RPMI8226 (cell line): ENCODE data around the gene ADGRL2.
A peak's percentile ranks its signal among the peaks of the same experiment; 100 is the strongest.

Experiments
- DNase-seq: peaks from one replicate; pipeline ENCODE4 v3.0.0-alpha.2; 2015

ADGRL2 gene

GRCh38 chr1:81800695-81801650, at the start of gene ADGRL2:
ADGRL2 (plus strand) TSS chr1:81800934; CDS start chr1:81836985, 36,051 bp downstream.
- DNase-seq: peak; percentile 7

- DNase-seq: no peak
Observed at GRCh38 chr1:81752840-81753239, 47.9 kb upstream of the ADGRL2 start.

GRCh38 chr1:81754424-81754823, 46.3 kb upstream of the ADGRL2 start:
- DNase-seq: no peak

GRCh38 chr1:81756872-81757271, 43.9 kb upstream of the ADGRL2 start:
- DNase-seq: no peak

GRCh38 chr1:81757398-81758020, 43.2 kb upstream of the ADGRL2 start:
- no peak for DNase-seq

- DNase-seq: peak; percentile 15
Observed at GRCh38 chr1:81758181-81758580, 42.6 kb upstream of the ADGRL2 start.

- DNase-seq: no peak
Observed at GRCh38 chr1:81760477-81761097, 40.1 kb upstream of the ADGRL2 start.

GRCh38 chr1:81775510-81775909, 25.2 kb upstream of the ADGRL2 start:
- no peak for DNase-seq

- no peak for DNase-seq
Observed at GRCh38 chr1:81780705-81781454, 19.9 kb upstream of the ADGRL2 start.

- no peak for DNase-seq
Observed at GRCh38 chr1:81781749-81782148, 19.0 kb upstream of the ADGRL2 start.

- DNase-seq: no peak
Observed at GRCh38 chr1:81792184-81792583, 8.6 kb upstream of the ADGRL2 start.

GRCh38 chr1:81797701-81798100, 3.0 kb upstream of the ADGRL2 start:
- DNase-seq: no peak

GRCh38 chr1:81799939-81800694, 617 bp upstream of the ADGRL2 start:
- no peak for DNase-seq

GRCh38 chr1:81801651-81802456, 1.1 kb downstream of the ADGRL2 start:
- no peak for DNase-seq

- DNase-seq: no peak
Observed at GRCh38 chr1:81802457-81802706, 1.6 kb downstream of the ADGRL2 start.

GRCh38 chr1:81802707-81803430, 2.1 kb downstream of the ADGRL2 start:
- peak; percentile 8 for DNase-seq

- no peak for DNase-seq
Observed at GRCh38 chr1:81803431-81804110, 2.8 kb downstream of the ADGRL2 start.

- no peak for DNase-seq
Observed at GRCh38 chr1:81804312-81804711, 3.6 kb downstream of the ADGRL2 start.

GRCh38 chr1:81805537-81806431, 5.0 kb downstream of the ADGRL2 start:
- no peak for DNase-seq
